ENCODE data around the gene SPDL1.
A peak's percentile ranks its signal among the peaks of the same experiment; 100 is the strongest.

SPDL1 gene

DNA sequence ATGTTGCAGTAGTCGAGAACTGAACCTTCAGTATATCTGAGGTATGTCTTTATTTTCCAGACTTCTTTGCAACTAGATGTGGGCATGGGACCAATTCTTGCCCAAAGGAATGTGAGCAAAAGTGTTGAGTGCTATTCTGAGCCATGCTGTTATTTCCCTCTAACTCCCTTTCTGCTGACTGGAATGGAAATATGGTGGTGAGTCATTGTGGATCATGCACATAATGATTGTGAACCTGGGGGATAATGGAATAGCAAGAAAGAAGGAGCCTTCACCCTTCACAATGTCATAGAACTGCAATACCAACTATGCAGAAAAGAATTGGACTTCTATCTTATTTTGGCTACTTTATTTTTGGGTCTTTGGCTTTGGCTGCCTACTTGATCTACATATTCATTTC lies 43.2 kb downstream of the SPDL1 start:
- H3K27me3 ChIP-seq, result no peaks in the 10 kb centered on the region
- 0 out of 2 replicates have a peak, but pooled peaks cover 7% of the 10 kb centered on the region for H3K4me1 ChIP-seq
- TF ChIP-seq Cebpa-rat (IDR thresholded peaks at IDR 0.05), result no peak
- no peak overlapping the region for H3K4me3 ChIP-seq
- peaks cover 6% of the 10 kb centered on the region for H3K9me3 ChIP-seq
- H3K4me2 ChIP-seq, result no peak overlapping the region
- H4K20me1 ChIP-seq, result no peaks in the 10 kb centered on the region
- no peak overlapping the region for H3K27ac ChIP-seq
- no peaks in the 10 kb centered on the region for H3K36me3 ChIP-seq
- no peak overlapping the region for H3K9ac ChIP-seq

DNA sequence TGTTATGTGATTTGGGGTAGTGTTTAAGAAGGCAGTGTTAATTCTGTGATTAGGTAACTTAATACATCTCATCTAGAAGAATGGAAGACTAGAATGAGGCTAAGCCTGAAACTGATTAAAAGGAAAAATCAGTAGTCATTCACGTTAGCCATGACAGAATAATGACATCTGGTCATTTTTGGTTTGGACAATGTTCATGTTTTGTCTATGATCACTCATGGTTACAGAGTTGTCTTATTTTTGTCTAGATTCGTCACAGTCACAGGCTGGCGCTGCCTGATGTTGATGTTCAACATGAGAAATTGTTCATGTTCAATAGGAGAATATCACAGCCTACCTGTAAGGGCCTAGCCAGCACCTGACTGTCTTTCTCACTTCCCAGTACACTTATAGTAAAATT lies 44.0 kb downstream of the SPDL1 start:
- H4K20me1 ChIP-seq, result no peaks in the 10 kb centered on the region
- no peak overlapping the region for H3K4me2 ChIP-seq
- no peak overlapping the region for H3K9ac ChIP-seq
- H3K27ac ChIP-seq, result no peak overlapping the region
- H3K9me3 ChIP-seq, result peaks cover 6% of the 10 kb centered on the region
- no peaks in the 10 kb centered on the region for H3K27me3 ChIP-seq
- H3K4me3 ChIP-seq, result no peak overlapping the region
- no peaks in the 10 kb centered on the region for H3K36me3 ChIP-seq
- no peak for TF ChIP-seq Cebpa-rat (IDR thresholded peaks at IDR 0.05)
- H3K4me1 ChIP-seq, result 0 out of 2 replicates have a peak, but pooled peaks cover 7% of the 10 kb centered on the region

DNA sequence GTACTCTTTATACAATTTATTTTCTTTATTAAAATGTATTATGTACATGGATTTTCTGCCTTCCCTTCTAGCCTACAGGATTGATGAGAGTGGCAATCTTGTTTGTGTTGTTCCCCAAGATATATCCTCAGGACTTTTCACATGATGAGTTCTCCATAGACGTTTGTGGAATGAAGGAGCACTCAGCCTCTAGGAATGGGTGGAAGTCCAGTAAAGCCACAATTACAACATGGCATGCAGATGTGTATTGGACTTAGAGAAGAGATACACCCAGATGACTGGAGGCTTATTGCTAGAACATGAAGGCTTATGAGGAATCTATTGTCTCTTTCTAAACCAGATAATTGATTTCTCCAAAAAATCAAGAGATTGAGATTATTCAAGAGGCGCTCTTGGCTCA lies 45.3 kb downstream of the SPDL1 start:
- no peak overlapping the region for H3K9ac ChIP-seq
- no peaks in the 10 kb centered on the region for H3K27me3 ChIP-seq
- no peaks in the 10 kb centered on the region for H3K9me3 ChIP-seq
- no peak for TF ChIP-seq Cebpa-rat (IDR thresholded peaks at IDR 0.05)
- no peak overlapping the region for H3K27ac ChIP-seq
- no peaks in the 10 kb centered on the region for H3K36me3 ChIP-seq
- H3K4me2 ChIP-seq, result no peak overlapping the region
- H4K20me1 ChIP-seq, result no peaks in the 10 kb centered on the region
- 0 out of 2 replicates have a peak, but pooled peaks cover 5% of the 10 kb centered on the region for H3K4me1 ChIP-seq
- no peak overlapping the region for H3K4me3 ChIP-seq

DNA sequence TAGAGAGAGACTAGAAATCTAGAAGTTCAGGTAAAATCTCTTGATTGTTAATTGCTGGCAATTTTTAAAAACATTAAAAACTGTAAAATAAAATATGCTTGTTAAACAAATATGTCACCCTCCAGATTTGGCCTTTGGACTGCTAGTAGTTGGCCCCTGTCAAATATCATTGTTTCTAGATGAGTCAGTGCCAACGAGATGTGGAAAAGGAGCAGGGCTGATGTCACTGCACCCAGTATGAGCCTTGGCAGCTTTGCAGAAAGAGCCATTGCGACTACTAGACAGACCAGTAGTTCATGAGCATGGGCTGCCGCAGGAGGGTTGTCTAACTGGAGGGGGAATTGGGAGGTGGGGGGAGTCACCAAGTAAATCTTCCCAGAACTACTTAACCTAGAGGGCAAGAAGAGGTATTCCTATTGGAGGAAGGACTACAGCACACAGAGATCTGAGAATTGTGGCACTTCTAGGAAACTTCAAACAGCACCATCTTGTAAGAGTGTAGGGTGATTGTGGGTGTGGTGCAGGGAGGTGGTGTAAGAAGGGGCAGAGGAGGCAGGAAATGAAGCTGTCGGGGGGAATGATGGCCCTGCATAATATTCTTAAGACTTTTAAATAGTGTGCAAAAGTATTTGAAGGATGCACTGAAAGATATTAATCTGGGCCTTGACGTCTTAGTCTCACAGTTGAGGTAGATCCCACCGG lies 46.4 kb downstream of the SPDL1 start:
- peaks cover 5% of the 10 kb centered on the region; the same call in 1 of the 2 replicates for H3K9me3 ChIP-seq
- H3K4me1 ChIP-seq, result no peaks in the 10 kb centered on the region
- no peaks in the 10 kb centered on the region for H3K27me3 ChIP-seq
- no peak overlapping the region for H3K27ac ChIP-seq
- no peak overlapping the region for H3K4me2 ChIP-seq
- H3K36me3 ChIP-seq, result no peaks in the 10 kb centered on the region
- no peak for TF ChIP-seq Cebpa-rat (IDR thresholded peaks at IDR 0.05)
- no peaks in the 10 kb centered on the region for H4K20me1 ChIP-seq
- H3K4me3 ChIP-seq, result no peak overlapping the region
- no peak overlapping the region for H3K9ac ChIP-seq

DNA sequence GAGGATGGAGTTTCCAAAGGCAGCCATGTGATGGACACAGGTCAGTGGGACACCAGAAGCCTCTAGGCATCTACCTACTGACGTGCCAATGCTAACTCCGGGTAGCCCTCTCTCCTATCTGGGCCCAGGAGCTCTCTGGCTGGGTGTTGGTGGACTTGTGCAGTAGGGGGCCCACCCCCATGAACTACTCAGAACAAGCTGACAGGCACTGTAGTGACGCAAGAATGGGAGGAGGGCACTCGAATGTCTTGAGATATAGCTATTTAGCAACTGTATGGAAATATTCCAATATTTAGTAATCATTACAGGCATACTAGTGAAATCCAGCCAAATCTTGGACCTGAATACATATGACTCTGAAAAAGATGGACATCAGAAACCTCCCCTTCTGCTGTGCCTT lies 47.8 kb downstream of the SPDL1 start:
- no peak overlapping the region for H3K9ac ChIP-seq
- no peaks in the 10 kb centered on the region for H3K36me3 ChIP-seq
- no peak overlapping the region for H3K4me2 ChIP-seq
- TF ChIP-seq Cebpa-rat (IDR thresholded peaks at IDR 0.05), result no peak
- no peaks in the 10 kb centered on the region for H4K20me1 ChIP-seq
- H3K9me3 ChIP-seq, result peaks cover 5% of the 10 kb centered on the region; the same call in 1 of the 2 replicates
- H3K4me1 ChIP-seq, result peaks cover 3% of the 10 kb centered on the region
- no peaks in the 10 kb centered on the region for H3K27me3 ChIP-seq
- H3K4me3 ChIP-seq, result no peak overlapping the region
- H3K27ac ChIP-seq, result no peak overlapping the region

DNA sequence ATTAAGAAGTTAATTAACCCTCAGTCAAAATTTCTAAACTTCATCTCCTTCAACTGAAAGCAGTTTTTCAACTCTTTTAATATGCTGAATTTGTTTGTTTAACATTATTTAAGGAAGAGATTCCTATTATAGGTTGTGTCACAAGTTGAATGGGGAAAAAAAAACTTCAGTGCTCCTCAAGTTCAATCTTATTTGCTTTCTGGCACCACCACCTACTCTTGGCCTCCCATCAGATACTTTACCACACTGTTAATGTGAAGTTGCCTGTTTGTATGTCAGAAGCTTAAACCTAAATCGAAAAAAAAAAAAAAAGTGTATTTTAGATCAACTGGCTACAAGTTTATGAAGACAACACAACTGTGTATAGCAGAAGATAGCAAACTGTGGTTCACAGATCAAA lies 49.4 kb downstream of the SPDL1 start:
- Histone ChIP-seq H3K27ac (no peak overlapping the region), H3K27me3 (no peaks in the 10 kb centered on the region), H3K36me3 (no peaks in the 10 kb centered on the region), H3K4me1 (peaks cover 16% of the 10 kb centered on the region), H3K9ac (no peak overlapping the region), H3K4me2 (no peak overlapping the region), H3K4me3 (no peak overlapping the region), H3K9me3 (peaks cover 5% of the 10 kb centered on the region; the same call in 1 of the 2 replicates), H4K20me1 (no peaks in the 10 kb centered on the region)
- no peak for TF ChIP-seq Cebpa-rat (IDR thresholded peaks at IDR 0.05)

DNA sequence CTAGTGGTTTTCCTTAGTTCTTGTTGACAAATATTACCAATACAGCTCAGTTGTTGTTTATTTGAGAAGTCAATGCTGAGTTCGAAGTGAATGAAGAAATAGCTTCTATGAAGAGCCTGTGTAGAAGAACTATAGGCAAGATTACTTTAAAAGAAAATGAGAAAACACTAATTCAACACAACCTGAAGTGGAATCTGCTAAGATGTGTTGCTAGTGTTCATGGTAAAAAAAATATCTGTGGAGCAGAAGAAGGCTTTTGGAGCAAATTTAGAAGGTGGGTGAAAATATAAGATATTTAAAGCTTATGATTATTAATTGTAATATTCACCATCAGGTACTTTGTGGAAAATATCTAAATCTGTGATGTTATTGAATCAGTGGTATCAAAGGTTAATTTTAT lies 51.0 kb downstream of the SPDL1 start:
- peaks cover 15% of the 10 kb centered on the region for H3K9me3 ChIP-seq
- no peak for TF ChIP-seq Cebpa-rat (IDR thresholded peaks at IDR 0.05)
- no peak overlapping the region for H3K4me2 ChIP-seq
- no peak overlapping the region for H3K27ac ChIP-seq
- no peaks in the 10 kb centered on the region for H3K27me3 ChIP-seq
- peaks cover 9% of the 10 kb centered on the region for H3K36me3 ChIP-seq
- no peak overlapping the region for H3K9ac ChIP-seq
- H3K4me1 ChIP-seq, result peaks cover 21% of the 10 kb centered on the region
- H4K20me1 ChIP-seq, result no peaks in the 10 kb centered on the region
- H3K4me3 ChIP-seq, result no peak overlapping the region

DNA sequence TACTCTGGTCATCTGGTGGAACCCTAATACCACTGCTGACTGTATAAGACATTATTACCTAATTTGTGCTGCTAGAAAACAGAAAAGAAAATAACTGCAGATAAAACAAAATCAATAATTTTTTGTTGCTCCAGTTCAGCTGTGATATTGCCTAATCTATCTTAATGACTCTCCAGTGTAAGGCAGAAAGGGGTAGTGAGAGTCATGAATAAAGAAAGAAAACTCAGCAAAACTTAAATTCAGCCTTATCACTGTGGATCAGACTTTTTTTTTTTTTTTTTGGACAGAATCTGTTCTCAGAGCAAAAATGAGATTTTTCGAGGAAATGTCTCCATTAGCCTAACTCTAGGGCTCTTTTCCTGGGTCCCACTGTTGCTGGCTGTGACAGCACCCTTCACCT lies 52.4 kb downstream of the SPDL1 start:
- TF ChIP-seq Cebpa-rat (IDR thresholded peaks at IDR 0.05), result no peak
- Histone ChIP-seq H3K4me1 (peaks cover 21% of the 10 kb centered on the region), H3K4me2 (no peak overlapping the region), H4K20me1 (peaks cover 13% of the 10 kb centered on the region), H3K9me3 (peaks cover 21% of the 10 kb centered on the region), H3K27me3 (no peaks in the 10 kb centered on the region), H3K27ac (no peak overlapping the region), H3K9ac (no peak overlapping the region), H3K36me3 (peaks cover 23% of the 10 kb centered on the region), H3K4me3 (no peak overlapping the region)

DNA sequence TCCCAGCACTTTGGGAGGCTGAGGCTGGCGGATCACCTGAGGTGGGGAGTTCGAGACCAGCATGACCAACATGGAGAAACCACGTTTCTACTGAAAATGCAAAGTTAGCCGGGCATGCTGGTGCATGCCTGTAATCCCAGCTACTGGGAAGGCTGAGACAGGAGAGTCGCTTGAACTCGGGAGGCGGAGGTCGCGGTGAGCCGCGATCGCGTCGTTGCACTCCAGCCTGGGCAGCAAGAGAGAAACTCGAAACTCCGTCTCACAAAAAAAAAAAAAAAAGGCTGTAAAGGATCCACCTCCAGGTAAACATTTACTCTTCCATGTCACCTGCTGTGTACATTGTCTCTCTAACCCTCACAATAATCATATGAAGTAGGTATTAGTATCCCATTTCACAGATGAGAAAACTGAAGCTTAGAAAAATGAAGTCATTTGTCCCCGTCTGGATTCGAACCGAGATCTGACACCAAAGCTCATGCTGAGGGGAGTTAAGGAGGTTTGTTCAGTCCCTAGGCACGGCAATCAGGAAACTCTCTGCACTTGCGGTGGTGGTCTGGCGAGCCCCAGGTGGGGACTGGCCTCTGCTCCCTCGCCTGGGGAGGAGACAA lies 53.0 kb downstream of the SPDL1 start:
- Histone ChIP-seq H3K27ac (peak overlapping the region; percentile 95), H3K9ac (peak overlapping the region; percentile 88), H3K36me3 (peaks cover 26% of the 10 kb centered on the region), H4K20me1 (peaks cover 19% of the 10 kb centered on the region), H3K27me3 (no peaks in the 10 kb centered on the region), H3K4me3 (peak overlapping the region; percentile 80), H3K9me3 (peaks cover 21% of the 10 kb centered on the region), H3K4me2 (peak overlapping the region; percentile 86), H3K4me1 (peaks cover 21% of the 10 kb centered on the region)
- no peak for TF ChIP-seq Cebpa-rat (IDR thresholded peaks at IDR 0.05)

DNA sequence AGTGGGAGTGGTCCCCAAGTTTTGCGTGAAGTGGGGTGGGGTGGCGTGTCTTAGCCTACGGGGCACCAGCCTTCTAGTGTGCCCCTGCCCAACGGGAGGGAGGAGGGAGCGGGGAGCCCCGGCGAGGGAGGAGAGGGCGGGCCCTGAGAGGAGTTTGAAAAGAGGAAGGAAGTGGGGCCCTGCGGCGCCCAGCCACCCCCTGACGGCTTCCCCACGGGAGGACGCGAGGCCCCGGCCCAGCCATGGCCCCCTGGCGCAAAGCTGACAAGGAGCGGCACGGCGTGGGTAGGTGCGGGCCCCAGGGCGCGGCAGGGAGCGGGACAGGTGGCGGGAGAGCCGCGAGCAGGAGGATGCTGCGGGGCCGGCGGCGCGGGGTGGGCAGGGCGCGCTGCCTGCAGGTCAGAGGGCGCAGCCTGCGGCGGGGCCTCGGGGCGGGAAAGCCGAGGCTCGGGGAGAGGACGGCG lies 53.5 kb downstream of the SPDL1 start, which contains the start of gene DOCK2:
DOCK2 (plus strand) TSS at position 191 of the 464 bp plus-strand sequence; CDS start at position 243, 52 bp downstream.
- Histone ChIP-seq H4K20me1 (peaks cover 25% of the 10 kb centered on the region), H3K27ac (peak within 1 kb of the TSS; percentile 95), H3K4me3 (peak within 1 kb of the TSS; percentile 80), H3K9me3 (peaks cover 21% of the 10 kb centered on the region), H3K4me1 (peaks cover 21% of the 10 kb centered on the region), H3K27me3 (no peaks in the 10 kb centered on the region), H3K36me3 (peaks cover 26% of the 10 kb centered on the region), H3K9ac (peak within 1 kb of the TSS; percentile 88), H3K4me2 (peak within 1 kb of the TSS; percentile 86)
- no peak for TF ChIP-seq Cebpa-rat (IDR thresholded peaks at IDR 0.05)

Data from BLaER1 (cell line).